Stimulated activated CD8-positive, alpha-beta memory T cell treated with anti-CD3 and anti-CD28 coated beads, Interleukin-15, amount 100 ng/mL, for 1 hour (primary cell): ENCODE results near the gene FERMT3.

Experiments
- DNase-seq: peaks from one replicate; pipeline ENCODE4 v3.0.0-alpha.2; 2020; ENCODE audit warnings: low read depth

Gene FERMT3

GRCh38 chr11:64186492-64187165 lies 19.9 kb upstream of the FERMT3 start:
- no peak for DNase-seq

GRCh38 chr11:64192434-64192833 lies 14.1 kb upstream of the FERMT3 start:
- no peak for DNase-seq

GRCh38 chr11:64196626-64197025 lies 9.9 kb upstream of the FERMT3 start:
- DNase-seq = no peak

- no peak for DNase-seq
Measured at GRCh38 chr11:64198511-64198910, 8.0 kb upstream of the FERMT3 start.

GRCh38 chr11:64201543-64201942 lies 5.0 kb upstream of the FERMT3 start:
- no peak for DNase-seq

- no peak for DNase-seq
Measured at GRCh38 chr11:64202992-64203391, 3.5 kb upstream of the FERMT3 start.

GRCh38 chr11:64203421-64204079 lies 3.0 kb upstream of the FERMT3 start:
- DNase-seq = no peak

- DNase-seq = no peak
Measured at GRCh38 chr11:64204080-64204440, 2.5 kb upstream of the FERMT3 start.

GRCh38 chr11:64204464-64204989 lies 2.0 kb upstream of the FERMT3 start:
- DNase-seq = peak; percentile 70

- peak; percentile 50 for DNase-seq
Measured at GRCh38 chr11:64207256-64208085, 950 bp downstream of the FERMT3 start.

- no peak for DNase-seq
Measured at GRCh38 chr11:64208086-64208795, 1.7 kb downstream of the FERMT3 start.

- DNase-seq = no peak
Measured at GRCh38 chr11:64208796-64209562, 2.5 kb downstream of the FERMT3 start.

- DNase-seq = no peak
Measured at GRCh38 chr11:64209563-64209843, 3.0 kb downstream of the FERMT3 start.

GRCh38 chr11:64210301-64211020 lies 3.9 kb downstream of the FERMT3 start:
- DNase-seq = no peak

GRCh38 chr11:64211181-64211872 lies 4.8 kb downstream of the FERMT3 start:
- no peak for DNase-seq

- DNase-seq = no peak
Measured at GRCh38 chr11:64216879-64217278, 10.4 kb downstream of the FERMT3 start.

- DNase-seq = no peak
Measured at GRCh38 chr11:64218628-64219353, 12.3 kb downstream of the FERMT3 start.

GRCh38 chr11:64219354-64219684 lies 12.8 kb downstream of the FERMT3 start:
- no peak for DNase-seq

- DNase-seq = no peak
Measured at GRCh38 chr11:64219755-64220154, 13.2 kb downstream of the FERMT3 start.

GRCh38 chr11:64220271-64220670 lies 13.8 kb downstream of the FERMT3 start:
- no peak for DNase-seq
